H1 (cell line): ENCODE data around the gene HTR3E. TPM values are rescaled to one million over a fixed set of nuclear protein-coding genes. Genes with fewer than 3 reads are reported as not detected.

Source experiments
- POLR2AphosphoS5 ChIP-seq: IDR thresholded peaks from 2 replicates; pipeline ENCODE4 v1.6.1; 2011; ENCODE audit warnings: low read depth, low read length
- TBP ChIP-seq: IDR thresholded peaks from 2 replicates; pipeline ENCODE4 v1.6.1; 2011; ENCODE audit warnings: low read depth, low read length, improper control_type of control experiment
- polyA plus RNA-seq, 7 experiments: library from polyadenylated mRNA; depleted of rRNA in 3 of 7; stranded (reverse) in 5 of 7; unstranded in 2 of 7; fragments of >200 nt in 5 of 7; fragments of 200-250 nt in 2 of 7; gene quantifications; 1 replicate in 5 of 7; 2 replicates in 1 of 7; 4 replicates in 1 of 7; pipeline versions ENCODE4 v1.2.1 to v1.2.3, GENCODE V29; 2011 to 2013; ENCODE audit warnings: missing spikeins in 2 of 7, mixed read lengths in 2 of 7
- small RNA-seq: library from polyadenylated mRNA; stranded (forward); fragments of <200 nt; extraction: miRNeasy Mini kit (QIAGEN cat#:217004); gene quantifications from one replicate; pipeline ENCODE3, GENCODE V24; 2013; ENCODE audit not compliant: insufficient read depth
- total RNA-seq: library from RNA; stranded (reverse); fragmentation: NEBNext Ultra II Directional; extraction: Animal tissue kit (Norgen Biotek cat#: 25700); gene quantifications from 2 replicates; pipeline ENCODE4 v1.2.1, GENCODE V29; 2021

HTR3E gene
- total and polyA plus RNA-seq, 2 of the 8 experiments (the other 6 are each of a cell fraction or from before 2014, with no cell fraction given): not detected

- TF ChIP-seq POLR2AphosphoS5: no peak
- TF ChIP-seq TBP: 0 out of 2 replicates have a peak, but pooled peaks have one; percentile 1
- TF ChIP-seq, all 59 proteins: peak for 5
Measured at GRCh38 chr3:184156522-184156955, 59.7 kb downstream of the HTR3E start (continued).

Small RNA genes lying within 50 kb of the gene (small RNA-seq; reads per million reads assigned to genes)
- gene RF00019: not detected

Other genes with a start within 250 kb of the HTR3E start
- gene PARL, start 212.2 kb upstream of the HTR3E start, total RNA-seq: 81.3 and 85.0 TPM in 2 replicates
- 37.5 and 62.7 TPM in 2 replicates for gene PARL, start 212.2 kb upstream of the HTR3E start, polyA plus RNA-seq (2011; rRNA removed)
- gene ABCC5, start 79.2 kb upstream of the HTR3E start, total RNA-seq: 36.6 and 40.8 TPM in 2 replicates
- 25.3 TPM in 2 replicates for gene ABCC5, start 79.2 kb upstream of the HTR3E start, polyA plus RNA-seq (2011; rRNA removed)
- not detected in 2 replicates for gene HTR3D, start 65.3 kb upstream of the HTR3E start, total RNA-seq
- not detected in 2 replicates for gene HTR3D, start 65.3 kb upstream of the HTR3E start, polyA plus RNA-seq (2011; rRNA removed)
- not detected in 2 replicates for gene HTR3C, start 44.0 kb upstream of the HTR3E start, total RNA-seq
- 0.03 and 0.05 TPM in 2 replicates for gene HTR3C, start 44.0 kb upstream of the HTR3E start, polyA plus RNA-seq (2011; rRNA removed)
- 40.0 and 42.5 TPM in 2 replicates for gene EIF2B5, start 38.3 kb downstream of the HTR3E start, total RNA-seq
- gene EIF2B5, start 38.3 kb downstream of the HTR3E start, polyA plus RNA-seq (2011; rRNA removed): 32.1 and 33.1 TPM in 2 replicates
- gene DVL3, start 58.3 kb downstream of the HTR3E start, total RNA-seq: 64.9 and 66.6 TPM in 2 replicates
- 38.5 and 51.2 TPM in 2 replicates for gene DVL3, start 58.3 kb downstream of the HTR3E start, polyA plus RNA-seq (2011; rRNA removed)
- 391 and 403 TPM in 2 replicates for gene AP2M1, start 77.8 kb downstream of the HTR3E start, total RNA-seq
- gene AP2M1, start 77.8 kb downstream of the HTR3E start, polyA plus RNA-seq (2011; rRNA removed): 454 and 540 TPM in 2 replicates
- 50.9 and 51.6 TPM in 2 replicates for gene ABCF3, start 89.1 kb downstream of the HTR3E start, total RNA-seq
- gene ABCF3, start 89.1 kb downstream of the HTR3E start, polyA plus RNA-seq (2011; rRNA removed): 57.8 and 76.6 TPM in 2 replicates
- 0.50 and 0.56 TPM in 2 replicates for gene VWA5B2, start 132.5 kb downstream of the HTR3E start, total RNA-seq
- gene VWA5B2, start 132.5 kb downstream of the HTR3E start, polyA plus RNA-seq (2011; rRNA removed): 0.53 and 0.88 TPM in 2 replicates
- gene ALG3, start 151.9 kb downstream of the HTR3E start, total RNA-seq: 54.6 and 56.7 TPM in 2 replicates
- 148 and 184 TPM in 2 replicates for gene ALG3, start 151.9 kb downstream of the HTR3E start, polyA plus RNA-seq (2011; rRNA removed)
- gene EEF1AKMT4, start 152.6 kb downstream of the HTR3E start, total RNA-seq: 9.3 and 9.6 TPM in 2 replicates
- 30.1 and 39.0 TPM in 2 replicates for gene EEF1AKMT4, start 152.6 kb downstream of the HTR3E start, polyA plus RNA-seq (2011; rRNA removed)
- gene CAMK2N2, start 164.5 kb downstream of the HTR3E start, total RNA-seq: 16.9 and 17.7 TPM in 2 replicates
- 4.0 and 6.1 TPM in 2 replicates for gene CAMK2N2, start 164.5 kb downstream of the HTR3E start, polyA plus RNA-seq (2011; rRNA removed)
- 0.48 and 0.86 TPM in 2 replicates for gene ECE2, start 179.0 kb downstream of the HTR3E start, total RNA-seq
- gene ECE2, start 179.0 kb downstream of the HTR3E start, polyA plus RNA-seq (2011; rRNA removed): 0.44 and 0.86 TPM in 2 replicates
- 358 and 363 TPM in 2 replicates for gene PSMD2, start 202.2 kb downstream of the HTR3E start, total RNA-seq
- 272 and 350 TPM in 2 replicates for gene PSMD2, start 202.2 kb downstream of the HTR3E start, polyA plus RNA-seq (2011; rRNA removed)
- gene EIF4G1, start 217.5 kb downstream of the HTR3E start, total RNA-seq: 473 and 480 TPM in 2 replicates
- gene EIF4G1, start 217.5 kb downstream of the HTR3E start, polyA plus RNA-seq (2011; rRNA removed): 318 and 421 TPM in 2 replicates
- gene FAM131A, start 240.5 kb downstream of the HTR3E start, total RNA-seq: 15.4 and 16.0 TPM in 2 replicates
- 21.9 and 35.3 TPM in 2 replicates for gene FAM131A, start 240.5 kb downstream of the HTR3E start, polyA plus RNA-seq (2011; rRNA removed)